HCT116 (cell line): ENCODE results near the gene GRM1.

Experiments
- CTCF ChIP-seq, 3 experiments: fragments of 200-600 bp in 1 of 3; sonication (generic) in 1 of 3; IDR thresholded peaks in 2 of 3; conservative IDR thresholded peaks in 1 of 3; 2 replicates each; pipeline ENCODE4 v1.5.1; 2012 to 2017; ENCODE audit warnings: low read depth in 2 of 3, low read length in 2 of 3, antibody characterized with exemption in 1 of 3, borderline replicate concordance in 1 of 3, control low read depth in 1 of 3, mild to moderate bottlenecking in 1 of 3, mixed read lengths in 1 of 3, mixed run types in 1 of 3, moderate library complexity in 1 of 3; ENCODE audit not compliant: insufficient read depth in 1 of 3
- POLR2A ChIP-seq: IDR thresholded peaks from 2 replicates; pipeline ENCODE4 v1.7.0; 2011; ENCODE audit warnings: borderline replicate concordance; ENCODE audit not compliant: insufficient read depth, insufficient read length; ENCODE audit errors: extremely low read depth

- no peak for TF ChIP-seq POLR2A
- TF ChIP-seq CTCF (IDR thresholded peaks at IDR 0.05 in 2 of 3, conservative IDR thresholded peaks at IDR 0.05 in 1 of 3; ENCODE audit: borderline replicate concordance in 1 of 3, insufficient read depth in 1 of 3, low read depth in 2 of 3, low read length in 2 of 3) = no peak
These were observed 306.5 kb downstream of the GRM1 start for GRCh38 chr6:146335336-146335735.
